GM21381 (cell line): ENCODE data around the gene PATE1.
"Not testable (repeated sequence)": the region's sequence is repeated elsewhere in the genome, so short reads cannot be mapped to it uniquely, and the experiment has no call there.

Experiments
- ATAC-seq: cut with Tn5 transposase; IDR thresholded peaks from one replicate; pipeline ENCODE4 v1.9.1; 2021; ENCODE audit warnings: mild to moderate bottlenecking, moderate library complexity; ENCODE audit not compliant: unreplicated experiment

The PATE1 gene

GRCh38 chr11:125745979-125746378 is at the start of gene PATE1:
TSS of gene PATE1 (plus strand) at chr11:125746279. CDS start at chr11:125746305, 26 bp downstream.
- ATAC-seq, result no peak

- no peak for ATAC-seq
These were observed 45.0 kb upstream of the PATE1 start for GRCh38 chr11:125701018-125701610.

- no peak for ATAC-seq
These were observed 44.0 kb upstream of the PATE1 start for GRCh38 chr11:125701858-125702621.

GRCh38 chr11:125704686-125705085 is 41.4 kb upstream of the PATE1 start:
- not testable (repeated sequence) for ATAC-seq

- ATAC-seq, result no peak
These were observed 25.3 kb upstream of the PATE1 start for GRCh38 chr11:125720781-125721180.

GRCh38 chr11:125724125-125724524 is 22.0 kb upstream of the PATE1 start:
- no peak for ATAC-seq

GRCh38 chr11:125728969-125729368 is 17.1 kb upstream of the PATE1 start:
- ATAC-seq, result no peak

GRCh38 chr11:125740617-125741016 is 5.5 kb upstream of the PATE1 start:
- no peak for ATAC-seq

- ATAC-seq, result no peak
These were observed 2.4 kb upstream of the PATE1 start for GRCh38 chr11:125743681-125744080.

- ATAC-seq, result no peak
These were observed 4.5 kb downstream of the PATE1 start for GRCh38 chr11:125750629-125751028.

GRCh38 chr11:125756050-125756449 is 10.0 kb downstream of the PATE1 start:
- ATAC-seq, result no peak

GRCh38 chr11:125762445-125762844 is 16.4 kb downstream of the PATE1 start:
- ATAC-seq, result no peak

- ATAC-seq, result no peak
These were observed 17.4 kb downstream of the PATE1 start for GRCh38 chr11:125763483-125763882.

- ATAC-seq, result no peak
These were observed 20.2 kb downstream of the PATE1 start for GRCh38 chr11:125766251-125766650.

- ATAC-seq, result no peak
These were observed 22.4 kb downstream of the PATE1 start for GRCh38 chr11:125768336-125769046.

GRCh38 chr11:125770583-125770982 is 24.5 kb downstream of the PATE1 start:
- no peak for ATAC-seq

GRCh38 chr11:125772834-125773505 is 26.9 kb downstream of the PATE1 start:
- ATAC-seq, result no peak

- ATAC-seq, result no peak
These were observed 27.4 kb downstream of the PATE1 start for GRCh38 chr11:125773516-125773915.

GRCh38 chr11:125777309-125777708 is 31.2 kb downstream of the PATE1 start:
- ATAC-seq, result no peak

- ATAC-seq, result no peak
These were observed 32.6 kb downstream of the PATE1 start, which contains the start of gene PATE2 for GRCh38 chr11:125778728-125779127. TSS of gene PATE2 (minus strand) at chr11:125778828. CDS start at chr11:125778773, 55 bp downstream.

GRCh38 chr11:125784678-125785077 is 38.6 kb downstream of the PATE1 start:
- ATAC-seq, result no peak
